ENCODE measurements around the gene IFNA1.

DNA sequence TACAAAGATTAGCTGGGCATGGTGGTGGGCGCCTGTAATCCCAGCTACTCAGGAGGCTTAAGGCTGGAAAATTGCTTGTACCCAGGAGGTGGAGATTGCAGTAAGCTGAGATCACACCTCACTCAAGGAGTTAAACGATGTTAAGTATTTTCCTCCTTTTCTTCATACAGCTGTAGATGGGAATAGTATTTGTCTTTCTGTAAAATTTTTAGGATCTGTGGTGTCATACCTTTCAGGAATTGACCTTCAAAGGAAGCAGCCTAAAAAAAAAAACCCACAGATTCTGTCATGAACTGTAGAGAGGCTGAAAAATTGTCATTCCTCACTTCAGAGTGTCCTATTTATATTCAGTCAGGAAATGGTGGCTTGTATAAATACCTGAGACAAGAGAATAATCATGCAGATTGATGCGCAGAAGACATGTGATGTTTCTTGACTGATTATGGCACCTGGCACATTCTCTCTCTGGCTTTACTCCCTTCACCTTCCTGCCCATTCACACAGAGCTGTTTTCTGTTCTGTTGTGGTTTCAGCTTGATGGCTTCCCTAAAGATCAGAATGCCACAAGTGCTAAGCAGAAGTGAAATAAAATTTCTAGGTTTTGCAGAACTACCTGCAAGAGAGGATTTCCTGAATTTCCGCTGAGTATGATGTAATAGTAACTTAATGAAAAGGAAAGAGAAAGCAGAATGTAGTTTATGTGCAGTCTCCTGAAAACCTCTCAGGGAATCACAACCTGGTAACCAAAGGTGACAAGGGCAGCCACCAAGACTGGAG, 3.8 kb downstream of the IFNA1 start:
- TF ChIP-seq, protein P1, sequence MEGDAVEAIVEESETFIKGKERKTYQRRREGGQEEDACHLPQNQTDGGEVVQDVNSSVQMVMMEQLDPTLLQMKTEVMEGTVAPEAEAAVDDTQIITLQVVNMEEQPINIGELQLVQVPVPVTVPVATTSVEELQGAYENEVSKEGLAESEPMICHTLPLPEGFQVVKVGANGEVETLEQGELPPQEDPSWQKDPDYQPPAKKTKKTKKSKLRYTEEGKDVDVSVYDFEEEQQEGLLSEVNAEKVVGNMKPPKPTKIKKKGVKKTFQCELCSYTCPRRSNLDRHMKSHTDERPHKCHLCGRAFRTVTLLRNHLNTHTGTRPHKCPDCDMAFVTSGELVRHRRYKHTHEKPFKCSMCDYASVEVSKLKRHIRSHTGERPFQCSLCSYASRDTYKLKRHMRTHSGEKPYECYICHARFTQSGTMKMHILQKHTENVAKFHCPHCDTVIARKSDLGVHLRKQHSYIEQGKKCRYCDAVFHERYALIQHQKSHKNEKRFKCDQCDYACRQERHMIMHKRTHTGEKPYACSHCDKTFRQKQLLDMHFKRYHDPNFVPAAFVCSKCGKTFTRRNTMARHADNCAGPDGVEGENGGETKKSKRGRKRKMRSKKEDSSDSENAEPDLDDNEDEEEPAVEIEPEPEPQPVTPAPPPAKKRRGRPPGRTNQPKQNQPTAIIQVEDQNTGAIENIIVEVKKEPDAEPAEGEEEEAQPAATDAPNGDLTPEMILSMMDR (IDR thresholded peaks at IDR 0.05): no peak
- no peak for TF ChIP-seq POLR2A (IDR thresholded peaks at IDR 0.05)

All from esophagus squamous epithelium (tissue), 4 donors.